Heart left ventricle (tissue), 16 donors: ENCODE measurements around the gene MARK4. TPM values are rescaled to one million over a fixed set of nuclear protein-coding genes. Genes with fewer than 3 reads are reported as not detected.
A peak's percentile ranks its signal among the peaks of the same experiment; 100 is the strongest.

Experiments
- ATAC-seq, 4 donors: fragments of 200-7000 bp; cut with Tn5 transposase; one replicate each; pipeline ENCODE4 v1.9.1; 2020 to 2022; ENCODE audit warnings: moderate library complexity in 4 of 4, mild to moderate bottlenecking in 3 of 4, moderate number of reproducible peaks in 1 of 4
- DNase-seq, 5 donors: peaks; one replicate each; pipeline ENCODE4 v3.0.0-alpha.2; 2020
- H3K27ac ChIP-seq, 12 donors: fragments of 200-600 bp; sonication (generic) in 4 of 12; one replicate each; pipeline versions ENCODE4 v1.5.0 to v1.8.0; 2016 to 2022; ENCODE audit warnings: mild to moderate bottlenecking in 2 of 12
- H3K27me3 ChIP-seq, 9 donors: fragments of 200-600 bp; sonication (generic) in 2 of 9; one replicate each; pipeline versions ENCODE4 v1.5.1 to v1.8.0; 2016 to 2022; ENCODE audit warnings: mild to moderate bottlenecking in 3 of 9
- H3K36me3 ChIP-seq, 9 donors: fragments of 200-600 bp; sonication (generic) in 2 of 9; one replicate each; pipeline versions ENCODE4 v1.5.0 to v1.8.0; 2018 to 2022; ENCODE audit warnings: mild to moderate bottlenecking in 2 of 9
- H3K4me1 ChIP-seq, 12 donors: fragments of 200-600 bp; sonication (generic) in 4 of 12; one replicate each; pipeline versions ENCODE4 v1.5.0 to v1.8.0; 2016 to 2022; ENCODE audit warnings: mild to moderate bottlenecking in 3 of 12
- H3K4me3 ChIP-seq, 12 donors: fragments of 200-600 bp; sonication (generic) in 4 of 12; one replicate each; pipeline versions ENCODE4 v1.5.0 to v1.8.0; 2017 to 2022; ENCODE audit warnings: mild to moderate bottlenecking in 9 of 12, moderate library complexity in 4 of 12
- H3K9me3 ChIP-seq, 12 donors: fragments of 200-600 bp; sonication (generic) in 4 of 12; one replicate each; pipeline versions ENCODE4 v1.5.0 to v1.8.0; 2016 to 2022; ENCODE audit warnings: mild to moderate bottlenecking in 1 of 12
- CTCF ChIP-seq, 12 donors: fragments of 200-600 bp; sonication (generic) in 4 of 12; IDR thresholded peaks; one replicate each; pipeline versions ENCODE4 v1.5.0 to v1.8.0; 2018 to 2022; ENCODE audit warnings: antibody characterized with exemption in 12 of 12, mild to moderate bottlenecking in 5 of 12
- POLR2A ChIP-seq, 2 donors: fragments of 450-650 bp; IDR thresholded peaks; one replicate each; pipeline ENCODE4 v1.6.1; 2017; ENCODE audit warnings: antibody characterized with exemption in 2 of 2, mild to moderate bottlenecking in 2 of 2, moderate library complexity in 2 of 2
- WGBS, 4 donors: extraction: QIAGEN DNeasy Blood & Tissue Kit in 2 of 4; methylation state at CpG; one replicate each; pipeline versions ENCODE4 v1.1.5 to v1.1.7; 2013 to 2018; 5-methylcytosine and 5-hydroxymethylcytosine counted together
- intact Hi-C, 10 donors: fragments of 100-400 bp; cut with DNase I; formaldehyde crosslinking; loops; one replicate each; pipeline versions ENCODE4 v1.11.1 to v1.14.2; 2022
- polyA plus RNA-seq, 2 donors: library from polyadenylated mRNA; stranded (reverse); fragments of 200-250 nt; gene quantifications; one replicate each; pipeline ENCODE4 v1.2.3, GENCODE V29; 2013
- total RNA-seq, 9 donors: library from RNA; depleted of rRNA in 2 of 9; stranded (reverse); fragments of >200 nt in 2 of 9; fragmentation: NEBNext Ultra II Directional in 3 of 9; extraction: Animal tissue kit (Norgen Biotek cat#: 25700) in 3 of 9; gene quantifications; one replicate each; pipeline versions ENCODE4 v1.1.0 to v1.2.4, GENCODE V29; 2016 to 2023
- donor health status: ischemic (EF 13 %, LVEDD 7.1; RV severe dilation, severe dysfunction).
- donor health status: healthy with polysubstance abuse.
- donor health status: DM: no; HTN: yes; CAD: no.
- donor health status: DM: no; HTN: no; CAD: no.
- donor health status: ischemic (EF 25% LVEDD 6.9; RV normal size, moderate dysfunction).
- donor health status: ischemic (EF 25% LVEDD 5.7; RV mildly dilated, moderate dysfunction).
- donor health status: healthy.
- donor health status: DM: yes; HTN: yes; CAD: no.
- donor health status: ischemic (EF 35%, LVEDD 5.7; RV mildly dilated, moderate dysfunction).
- donor health status: nonischemic (EF 11% LVEDD 7.7; RV severe dilation, severe dysfunction).
- donor health status: DM: yes; HTN: yes; CAD: no.
- donor health status: PGD.
- donor health status: ischemic (EF 29% LVEDD 5.4; RV normal size, mild dysfunction).
- donor health status: nonischemic (EF 23%, LVEDD 6.1; RV moderate dilation, normal function).

Gene MARK4
- total and polyA plus RNA-seq, 11 donors = 18.0 to 46.9 (median 28.6) TPM

GRCh38 chr19:45217193-45217956 is 33.7 kb upstream of the MARK4 start:
- no peak overlapping the region for H3K4me3 ChIP-seq
- H3K36me3 ChIP-seq = no peaks in the 10 kb centered on the region
- TF ChIP-seq CTCF (IDR thresholded peaks at IDR 0.05) = no peak
- no peak for TF ChIP-seq POLR2A (IDR thresholded peaks at IDR 0.05)
- H3K27me3 ChIP-seq = peaks cover 0 to 36% (median 14%) of the 10 kb centered on the region in 9 donors
- H3K4me1 ChIP-seq = peaks cover 0 to 24% (median 7%) of the 10 kb centered on the region in 12 donors
- H3K27ac ChIP-seq = no peak overlapping the region
- intact Hi-C loops = no loop called here
- 24 to 48% (median 42%) methylated on average over 31 to 46 of the region's 46 CpGs for WGBS, 4 donors
- DNase-seq = no peak
- no peaks in the 10 kb centered on the region for H3K9me3 ChIP-seq
- peak in 2 of 4 donors; percentile 16 to 42 for ATAC-seq

GRCh38 chr19:45217957-45218334 is 33.1 kb upstream of the MARK4 start:
- no peak for ATAC-seq
- no peak overlapping the region for H3K4me3 ChIP-seq
- peaks cover 0 to 36% (median 14%) of the 10 kb centered on the region in 9 donors for H3K27me3 ChIP-seq
- no peaks in the 10 kb centered on the region for H3K9me3 ChIP-seq
- DNase-seq = no peak
- no peaks in the 10 kb centered on the region for H3K36me3 ChIP-seq
- 47 to 59% (median 52%) methylated on average over 14 of the region's 14 CpGs for WGBS, 4 donors
- intact Hi-C loops = no loop called here
- TF ChIP-seq CTCF (IDR thresholded peaks at IDR 0.05) = no peak
- no peak for TF ChIP-seq POLR2A (IDR thresholded peaks at IDR 0.05)
- peaks cover 0 to 22% (median 6%) of the 10 kb centered on the region in 12 donors for H3K4me1 ChIP-seq
- no peak overlapping the region for H3K27ac ChIP-seq

- no peak for TF ChIP-seq CTCF (IDR thresholded peaks at IDR 0.05)
- no peak for TF ChIP-seq POLR2A (IDR thresholded peaks at IDR 0.05)
- DNase-seq (no peak), ATAC-seq (no peak)
- Histone ChIP-seq H3K27me3 (peaks cover 0 to 36% (median 14%) of the 10 kb centered on the region in 9 donors), H3K36me3 (no peaks in the 10 kb centered on the region), H3K9me3 (no peaks in the 10 kb centered on the region), H3K4me3 (no peak overlapping the region), H3K4me1 (peaks cover 0 to 19% (median 5%) of the 10 kb centered on the region in 12 donors), H3K27ac (no peak overlapping the region)
- 63 to 73% (median 63%) methylated on average over 4 of the region's 4 CpGs for WGBS, 4 donors
- intact Hi-C loops = no loop called here
Observed at GRCh38 chr19:45218426-45218825, 32.6 kb upstream of the MARK4 start.

GRCh38 chr19:45218911-45219743 is 31.9 kb upstream of the MARK4 start:
- intact Hi-C loops = no loop called here
- peaks cover 0 to 36% (median 14%) of the 10 kb centered on the region in 9 donors for H3K27me3 ChIP-seq
- TF ChIP-seq POLR2A (IDR thresholded peaks at IDR 0.05) = no peak
- no peak for TF ChIP-seq CTCF (IDR thresholded peaks at IDR 0.05)
- H3K4me1 ChIP-seq = peaks cover 0 to 19% (median 5%) of the 10 kb centered on the region in 12 donors
- no peak for ATAC-seq
- no peak overlapping the region for H3K4me3 ChIP-seq
- WGBS, 4 donors = 78 to 84% (median 82%) methylated on average over 18 of the region's 18 CpGs
- H3K27ac ChIP-seq = no peak overlapping the region
- H3K9me3 ChIP-seq = no peaks in the 10 kb centered on the region
- H3K36me3 ChIP-seq = no peaks in the 10 kb centered on the region
- DNase-seq = no peak
